NK-92 treated with Interleukin-12 subunit alpha and Interleukin-12 subunit beta, amount 100 ng/mL, for 24 hours (cell line): ENCODE measurements around the gene ITGA8.
"Not testable (repeated sequence)": the region's sequence is repeated elsewhere in the genome, so short reads cannot be mapped to it uniquely, and the experiment has no call there.

Source experiments
- DNase-seq: peaks from one replicate; lab custom pipeline; 2025; lab: John Stamatoyannopoulos, UW

ITGA8 gene

DNA sequence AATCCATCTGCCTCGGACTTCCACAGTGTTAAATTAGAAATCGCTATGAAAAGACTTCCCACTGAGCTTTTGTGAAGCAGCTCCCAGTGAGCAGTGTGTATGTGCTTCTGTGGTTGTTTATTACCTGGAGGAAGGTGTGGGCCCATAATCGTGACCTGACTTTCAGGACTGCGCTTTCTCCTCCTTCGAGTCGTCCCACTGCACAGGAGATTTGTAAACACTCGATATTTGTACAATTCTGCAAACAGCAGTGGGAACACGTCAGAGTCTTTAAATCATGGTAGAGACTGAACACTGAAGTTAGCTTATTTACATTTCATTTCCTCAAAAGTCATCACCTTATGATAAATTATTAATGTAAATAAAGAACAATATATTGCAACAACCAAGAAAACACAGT, 171.4 kb downstream of the ITGA8 start:
- no peak for DNase-seq

DNA sequence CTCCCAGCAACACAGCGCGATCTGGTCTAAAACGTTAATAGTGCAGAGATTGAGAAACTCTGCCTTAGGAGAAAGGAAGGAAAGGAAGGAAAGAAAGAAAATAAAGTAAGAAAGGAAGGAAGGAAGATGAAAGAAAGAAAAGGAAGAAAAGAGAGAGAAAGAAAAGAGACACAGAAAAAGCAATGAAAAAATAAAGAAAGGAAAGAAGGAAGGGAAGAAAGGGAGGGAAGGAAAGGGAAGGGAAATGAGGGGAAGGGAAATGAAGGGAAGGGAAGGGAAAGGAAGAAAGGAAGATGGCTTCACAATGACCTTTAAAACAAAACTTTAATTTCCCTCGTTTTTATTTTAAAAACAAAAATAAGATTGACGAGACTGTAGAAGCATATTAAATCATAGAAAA, 173.1 kb downstream of the ITGA8 start:
- no peak for DNase-seq

DNA sequence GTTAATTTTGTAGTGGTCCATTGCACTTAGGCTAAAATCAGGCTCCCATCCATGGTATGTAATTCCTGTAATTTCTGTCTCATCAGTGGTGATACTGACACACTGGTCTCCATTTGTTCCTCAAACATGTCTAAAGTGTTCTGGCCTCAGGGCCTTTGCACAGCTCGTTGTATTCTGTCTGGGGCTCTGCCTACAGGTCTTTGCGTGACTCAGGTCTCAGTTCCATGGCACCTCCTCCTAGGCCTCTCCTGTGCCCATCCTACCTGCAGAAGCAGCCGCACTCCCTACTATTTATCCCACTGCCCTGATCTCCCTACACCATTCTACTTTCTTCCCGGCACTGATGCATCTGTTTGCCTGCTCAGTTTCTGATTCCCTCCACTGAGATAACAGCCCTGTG, 173.8 kb downstream of the ITGA8 start:
- no peak for DNase-seq

DNA sequence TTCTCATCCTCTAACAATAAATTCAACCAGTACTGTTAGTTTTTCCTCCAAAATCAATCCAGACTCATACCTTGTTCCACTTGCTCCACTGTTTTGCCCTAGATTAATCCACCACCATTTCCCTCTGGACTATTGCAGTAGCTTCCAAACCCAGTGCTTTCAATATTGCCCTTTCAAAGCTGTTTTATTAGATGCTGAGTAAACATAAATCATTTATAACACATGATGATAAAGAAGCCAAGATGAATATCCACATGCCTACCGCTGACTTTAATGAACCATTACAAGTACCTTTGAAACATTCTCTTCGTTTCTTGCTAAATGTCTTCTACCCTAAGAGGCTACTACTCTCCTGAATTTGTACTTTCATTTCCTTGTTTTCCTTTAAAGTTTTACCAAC, 174.5 kb downstream of the ITGA8 start:
- DNase-seq, result no peak

DNA sequence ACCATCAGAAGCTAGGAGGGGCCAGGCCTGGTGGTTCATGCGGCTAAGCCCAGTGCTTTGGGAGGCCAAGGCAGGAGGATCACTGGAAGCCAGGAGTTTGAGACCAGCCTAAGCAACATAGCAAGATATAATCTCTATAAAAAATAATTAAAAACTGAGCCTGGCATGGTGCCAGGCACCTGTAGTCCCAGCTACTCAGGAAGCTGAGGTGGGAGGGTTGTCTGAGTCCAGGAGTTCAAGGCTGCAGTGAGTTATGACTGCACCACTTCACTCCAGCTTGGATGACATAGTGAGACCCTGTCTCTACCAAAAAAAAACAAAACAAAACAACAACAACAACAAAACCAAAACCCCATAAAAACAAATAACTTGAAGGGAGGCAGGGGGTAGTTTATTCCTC, 175.7 kb downstream of the ITGA8 start:
- DNase-seq, result no peak

DNA sequence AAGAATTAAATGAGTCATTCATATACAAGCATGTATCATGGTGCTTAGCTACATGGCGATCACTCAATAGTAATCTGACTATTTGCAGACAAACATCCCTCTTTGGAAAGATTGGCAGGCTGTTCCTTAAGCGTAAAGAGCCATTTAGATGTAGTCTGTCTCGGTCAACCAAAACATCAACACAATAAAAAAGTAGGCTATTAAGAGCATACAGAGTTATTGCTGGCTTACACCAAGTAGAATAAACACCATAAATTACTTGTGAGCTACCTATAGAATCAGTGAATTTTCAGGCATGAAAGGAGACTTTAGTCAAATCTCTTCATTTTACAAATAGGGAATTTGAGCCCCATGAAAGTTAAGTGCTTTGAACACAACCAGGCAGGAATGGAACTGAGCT, 176.9 kb downstream of the ITGA8 start:
- DNase-seq, result no peak

DNA sequence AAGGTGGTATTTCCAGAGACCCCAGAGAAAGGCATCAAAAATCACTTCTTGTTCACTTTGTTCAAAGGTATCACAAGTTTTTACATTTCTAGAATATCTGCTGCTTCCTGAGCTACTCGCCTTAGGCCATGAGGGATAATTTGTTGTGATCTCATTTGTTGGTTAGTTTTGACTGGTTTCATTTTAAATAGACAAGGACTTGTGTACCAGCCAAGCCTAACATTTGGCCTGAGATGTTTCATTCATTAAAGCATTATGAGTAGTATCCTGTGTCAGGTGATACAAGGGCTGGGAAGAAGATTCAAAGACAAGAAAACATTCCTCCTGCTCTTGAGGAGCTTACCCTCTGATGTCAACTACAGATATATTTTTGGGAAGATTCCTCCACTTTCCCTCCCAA, 178.3 kb downstream of the ITGA8 start:
- no peak for DNase-seq

DNA sequence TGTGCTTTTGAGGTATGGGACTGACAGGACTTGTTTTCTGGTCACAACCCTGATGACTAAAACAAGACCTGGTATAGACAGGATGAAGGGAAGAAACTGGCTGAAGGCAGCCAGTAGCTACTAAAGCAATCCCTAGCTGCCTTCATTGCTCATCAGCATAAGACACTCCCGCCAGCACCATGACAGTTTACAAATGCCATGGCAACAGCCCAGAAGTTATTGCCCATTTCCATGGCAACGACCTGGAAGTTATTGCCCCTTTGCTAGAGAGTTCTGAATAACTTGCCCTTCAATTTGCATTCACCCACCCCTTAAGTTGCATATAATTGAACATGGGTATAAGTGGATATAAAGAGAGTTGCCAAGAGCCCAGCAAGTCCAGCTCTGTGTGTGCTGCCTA, 179.0 kb downstream of the ITGA8 start:
- DNase-seq, result no peak

DNA sequence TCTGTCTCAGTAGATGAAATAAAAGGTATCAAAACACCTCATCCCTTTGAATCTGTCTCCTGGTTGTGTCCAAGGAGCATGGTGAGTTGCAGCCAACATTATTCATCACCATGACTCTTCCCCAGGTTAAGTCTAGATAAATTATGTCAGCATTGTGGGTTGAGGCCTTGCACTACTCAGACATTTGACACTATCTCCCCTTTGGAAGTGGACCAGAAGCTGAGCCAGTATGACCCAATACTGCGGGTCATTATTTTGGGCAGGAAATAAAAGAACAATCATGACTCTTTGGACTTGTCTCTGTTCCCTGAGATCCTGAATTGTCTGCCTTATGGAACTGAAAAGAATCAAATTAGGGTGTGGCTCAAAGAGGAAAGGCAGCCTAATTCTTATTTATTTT, 180.5 kb downstream of the ITGA8 start:
- no peak for DNase-seq

DNA sequence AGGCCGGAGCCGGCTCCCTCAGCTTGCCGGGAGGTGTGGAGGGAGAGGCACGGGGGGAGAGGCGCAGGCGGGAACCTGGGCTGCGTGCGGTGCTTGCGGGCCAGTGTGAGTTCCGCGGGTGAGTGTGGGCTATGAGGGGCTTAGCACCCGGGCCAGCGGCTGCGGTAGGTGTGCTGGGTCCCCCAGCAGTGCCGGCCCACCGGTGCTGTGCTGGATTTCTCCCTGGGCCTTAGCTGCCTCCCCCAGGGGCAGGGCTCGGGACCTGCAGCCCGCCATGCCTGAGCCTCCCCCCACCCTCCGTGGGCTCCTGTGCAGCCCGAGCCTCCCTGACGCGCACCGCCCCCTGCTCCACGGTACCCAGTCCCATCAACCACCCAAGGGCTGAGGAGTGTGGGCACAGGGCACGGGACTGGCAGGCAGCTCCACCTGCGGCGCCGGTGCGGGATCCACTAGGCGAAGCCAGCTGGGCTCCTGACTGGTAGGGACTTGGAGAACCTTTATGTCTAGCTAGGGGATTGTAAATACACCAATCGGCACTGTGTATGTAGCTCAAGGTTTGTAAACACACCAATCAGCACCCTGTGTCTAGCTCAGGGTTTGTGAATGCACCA, 184.7 kb downstream of the ITGA8 start:
- not testable (repeated sequence) for DNase-seq

DNA sequence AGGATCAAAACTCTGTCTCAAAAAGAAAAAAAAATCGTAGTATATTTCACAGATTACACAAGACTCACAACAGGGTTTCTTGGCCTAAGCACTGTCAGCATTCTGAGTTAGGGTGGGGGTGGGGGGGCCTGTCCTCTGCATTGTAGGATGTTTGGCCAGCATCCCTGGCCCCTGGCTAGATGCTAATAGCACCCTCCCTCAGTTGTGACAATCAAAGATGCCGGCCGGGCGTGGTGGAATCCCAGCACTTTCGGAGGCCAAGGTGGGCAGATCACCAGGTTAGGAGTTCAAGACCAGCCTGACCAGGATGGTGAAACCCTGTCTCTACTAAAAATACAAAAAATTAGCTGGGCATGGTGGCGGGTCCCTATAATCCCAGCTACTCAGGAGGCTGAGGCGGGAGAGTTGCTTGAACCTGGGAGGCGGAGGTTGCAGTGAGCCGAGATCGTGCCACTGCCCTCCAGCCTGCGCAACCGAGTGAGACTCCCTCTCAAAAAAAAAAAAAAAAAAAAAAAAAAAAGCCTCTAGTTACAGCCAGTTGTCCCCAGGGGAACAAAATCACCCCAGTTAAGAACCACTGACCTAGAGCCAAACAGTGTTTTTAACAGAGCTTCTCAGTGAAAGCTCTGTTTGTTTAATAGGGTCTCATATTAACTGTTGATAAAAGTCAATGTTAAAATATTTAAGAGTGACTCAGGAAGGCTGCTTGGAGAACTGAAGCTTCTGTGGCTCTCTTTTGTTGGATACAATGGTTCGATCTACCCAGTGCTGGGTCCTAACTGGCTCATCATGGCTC, 187.6 kb downstream of the ITGA8 start:
- no peak for DNase-seq

DNA sequence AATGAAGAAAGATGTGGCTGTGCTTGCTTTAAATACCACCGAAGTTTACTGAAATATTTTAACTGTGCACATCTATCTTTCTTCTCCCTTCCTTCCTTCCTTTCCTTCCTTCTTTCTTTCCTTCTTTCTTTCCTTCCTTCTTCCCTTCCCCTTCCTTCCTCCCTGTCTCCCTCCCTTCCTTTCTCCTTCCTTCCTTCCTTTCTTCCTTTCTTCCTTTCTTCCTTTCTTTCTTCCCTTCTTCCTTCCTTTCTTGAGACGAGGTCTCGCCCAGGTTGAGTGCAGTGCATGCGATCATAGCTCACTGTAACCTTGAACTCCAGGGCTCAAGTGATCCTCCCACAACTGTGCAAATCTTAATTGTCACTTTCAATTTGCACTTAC, 190.9 kb downstream of the ITGA8 start:
- DNase-seq, result no peak

DNA sequence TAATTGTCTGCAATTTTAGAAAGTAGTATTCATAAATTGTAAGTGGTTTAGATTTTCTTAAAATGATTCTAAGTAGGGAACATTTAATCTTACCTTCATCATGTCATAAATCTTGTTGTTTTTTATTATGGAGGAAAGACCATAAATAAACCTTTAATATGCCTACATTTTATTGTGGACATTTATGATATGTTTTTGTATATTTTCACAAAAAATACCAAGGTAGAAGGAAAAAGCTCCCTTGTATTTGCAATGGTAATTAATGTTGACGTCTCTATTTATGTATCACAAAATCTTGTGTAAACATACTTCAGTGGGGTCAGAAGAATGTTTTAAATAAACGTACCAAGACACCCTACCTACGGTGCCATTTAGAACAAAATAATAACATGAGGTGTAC, 193.0 kb downstream of the ITGA8 start:
- no peak for DNase-seq

DNA sequence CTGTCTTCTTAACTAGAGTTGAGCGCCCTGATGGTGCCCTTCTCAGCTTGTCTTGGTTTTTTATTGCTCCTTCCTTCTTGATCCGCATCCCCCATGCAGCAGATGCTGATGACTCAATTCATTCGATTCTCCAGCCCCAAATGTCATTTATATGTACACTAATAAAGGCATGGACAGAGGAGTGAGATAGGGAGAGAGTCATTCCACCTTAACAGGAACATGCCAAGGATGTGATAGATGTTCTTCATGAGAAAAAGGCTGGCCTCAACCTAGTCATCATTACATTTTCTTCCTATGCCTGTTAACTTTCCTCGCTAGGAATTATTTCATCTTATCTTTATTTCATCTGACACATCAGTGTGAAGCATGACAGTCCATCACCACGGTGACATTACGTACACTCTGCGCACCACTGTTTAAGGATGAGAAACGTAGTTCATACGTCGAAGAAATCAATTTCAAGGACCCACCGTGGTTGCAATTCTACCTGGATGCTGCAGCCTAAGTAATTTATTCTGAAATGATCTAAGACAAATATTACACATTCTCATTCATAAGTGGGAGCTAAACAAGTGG, 198.3 kb downstream of the ITGA8 start:
- DNase-seq, result no peak

DNA sequence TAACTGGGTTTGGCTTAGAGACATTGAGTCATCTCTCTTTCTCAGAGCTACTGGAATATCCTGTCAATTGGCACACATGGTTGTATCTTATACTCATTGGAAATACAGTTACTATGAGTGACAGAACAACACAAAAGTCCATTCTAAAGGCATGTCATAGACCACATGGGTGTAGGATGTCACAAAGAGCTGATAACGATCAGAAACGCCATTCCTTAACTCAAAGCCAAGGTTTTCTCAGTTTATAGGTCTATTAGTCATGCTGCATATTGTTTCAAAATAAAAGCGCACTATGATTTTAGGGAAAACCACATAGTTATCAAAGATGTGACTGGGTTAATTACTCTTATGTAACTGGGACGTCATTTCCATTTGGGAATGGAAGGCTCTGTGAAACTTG, 201.5 kb downstream of the ITGA8 start:
- no peak for DNase-seq

DNA sequence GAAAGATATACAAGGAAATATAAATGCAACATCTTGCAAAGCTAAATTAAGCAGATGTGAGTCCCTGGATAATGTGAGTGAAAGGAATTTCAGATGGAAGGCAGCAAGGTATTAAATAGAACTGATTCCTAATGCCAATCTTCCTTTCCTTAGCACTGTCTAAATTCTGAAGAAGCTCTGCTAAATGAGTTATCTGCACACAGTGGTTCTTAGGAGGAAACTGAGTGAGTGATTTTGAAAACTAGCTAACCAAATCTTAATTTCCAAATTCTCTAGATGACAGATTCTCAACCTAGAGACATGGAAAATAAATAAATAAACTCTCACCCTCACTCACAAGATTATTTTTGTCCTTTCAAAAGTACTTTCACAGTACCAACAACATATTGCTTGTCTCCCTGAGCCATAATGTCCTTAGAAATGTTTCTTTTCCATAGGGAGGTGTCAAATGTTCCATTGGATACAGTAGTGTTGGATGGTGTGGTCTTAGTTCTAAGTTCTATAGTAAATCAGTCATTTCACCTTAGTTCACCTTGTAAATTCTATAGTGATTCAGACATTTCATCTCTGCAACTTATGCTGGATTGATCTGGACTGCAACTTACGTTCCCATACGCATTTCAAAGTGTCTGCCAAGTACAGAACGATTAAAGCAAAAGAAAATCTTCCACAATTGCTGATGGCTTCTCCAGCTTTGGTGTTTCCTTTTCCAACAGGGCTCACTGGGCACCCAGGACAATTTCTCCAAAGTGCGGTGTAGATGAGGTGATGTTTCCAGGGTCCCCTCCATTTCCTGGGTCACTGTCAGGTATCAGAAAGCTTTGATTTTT, 203.3 kb downstream of the ITGA8 start:
- no peak for DNase-seq

DNA sequence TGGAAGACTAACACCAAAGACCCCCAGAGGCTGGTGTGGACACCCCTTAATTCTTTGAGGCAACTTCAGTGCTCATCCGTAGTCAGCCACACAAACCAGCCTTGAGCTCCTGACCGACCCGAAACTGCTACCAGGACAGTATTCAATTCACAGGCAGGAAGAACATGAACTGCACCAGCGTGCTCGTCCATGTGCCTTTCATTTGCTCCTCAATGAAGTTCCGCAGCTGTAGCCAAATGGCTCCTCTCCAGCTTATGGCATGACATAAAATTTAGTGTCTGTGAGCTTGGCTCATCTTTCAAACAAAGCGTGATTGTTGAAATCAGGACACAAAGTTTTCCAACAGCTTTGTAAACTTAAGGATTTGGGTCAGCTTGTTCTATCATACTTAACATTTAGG, 204.5 kb downstream of the ITGA8 start:
- DNase-seq, result no peak

DNA sequence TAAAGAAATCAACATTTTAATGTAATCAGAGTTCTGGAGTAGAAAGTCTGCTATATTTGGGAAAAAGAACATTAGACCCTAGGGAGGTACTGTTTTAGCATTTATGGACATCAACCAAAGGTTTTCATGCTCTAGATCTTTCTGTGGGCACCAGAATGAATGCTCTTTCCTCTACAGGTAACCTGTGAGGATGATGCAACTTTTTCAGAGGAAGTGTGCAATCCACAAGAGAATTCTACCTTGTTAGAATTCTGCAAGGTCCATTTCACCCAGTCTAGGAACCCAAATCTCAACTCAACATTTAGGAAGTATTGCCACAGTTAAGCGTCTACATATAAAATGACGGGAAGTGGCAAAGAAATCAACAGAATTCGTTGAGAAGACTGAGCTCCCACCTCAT, 208.8 kb downstream of the ITGA8 start:
- DNase-seq, result no peak

DNA sequence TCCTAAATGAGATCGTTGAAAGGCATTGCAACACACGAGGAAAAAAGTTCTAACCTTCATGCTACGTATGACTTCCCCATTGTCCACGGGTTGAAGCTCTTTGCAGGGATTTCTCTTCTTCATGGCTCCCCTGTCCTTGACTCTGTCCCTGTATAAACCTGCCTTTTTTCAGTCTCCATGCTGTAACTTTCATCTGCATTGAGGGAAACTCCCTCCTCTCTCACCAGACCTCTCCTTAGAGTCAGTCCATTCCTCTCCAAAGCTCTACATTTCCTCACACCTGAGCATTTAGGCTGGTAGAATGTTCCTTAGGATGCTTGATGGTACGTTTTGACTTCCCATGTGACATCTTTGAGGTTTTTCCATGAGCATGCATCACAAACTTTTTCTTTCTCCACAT, 214.4 kb downstream of the ITGA8 start:
- DNase-seq, result no peak

DNA sequence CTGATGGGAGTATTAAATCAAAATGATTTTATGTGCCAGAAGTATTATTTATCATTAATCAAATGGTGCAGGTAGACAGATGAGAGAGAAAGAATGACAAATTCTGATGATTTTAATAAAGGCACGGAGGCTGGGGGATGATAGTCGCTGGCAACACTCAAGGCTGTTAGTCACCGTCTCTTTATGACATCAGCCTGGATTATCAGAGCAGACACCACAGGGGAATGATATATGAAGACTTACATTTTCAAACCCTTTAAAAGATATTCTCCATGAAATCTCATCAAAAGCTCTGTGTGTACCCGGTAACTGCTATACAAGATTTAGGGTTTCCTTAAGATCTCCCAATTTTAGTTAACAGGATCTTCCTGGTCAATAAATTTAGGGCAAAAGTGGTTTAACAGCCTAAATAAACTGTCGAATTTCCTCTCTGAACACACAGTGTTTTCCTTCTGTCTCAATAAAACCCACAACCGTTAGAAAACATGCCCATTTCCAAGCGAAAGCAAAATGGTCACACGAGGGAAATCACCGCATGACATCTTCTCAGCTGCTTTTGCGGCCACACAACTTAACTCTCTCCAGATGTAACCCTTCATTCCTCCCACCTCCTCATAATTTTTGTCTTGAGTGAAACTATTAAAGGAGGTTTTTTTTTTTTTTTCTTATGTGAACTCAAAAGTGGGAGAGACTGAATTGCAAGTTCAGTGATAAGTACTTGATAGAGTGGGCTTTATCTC, 215.5 kb downstream of the ITGA8 start:
- DNase-seq, result no peak

DNA sequence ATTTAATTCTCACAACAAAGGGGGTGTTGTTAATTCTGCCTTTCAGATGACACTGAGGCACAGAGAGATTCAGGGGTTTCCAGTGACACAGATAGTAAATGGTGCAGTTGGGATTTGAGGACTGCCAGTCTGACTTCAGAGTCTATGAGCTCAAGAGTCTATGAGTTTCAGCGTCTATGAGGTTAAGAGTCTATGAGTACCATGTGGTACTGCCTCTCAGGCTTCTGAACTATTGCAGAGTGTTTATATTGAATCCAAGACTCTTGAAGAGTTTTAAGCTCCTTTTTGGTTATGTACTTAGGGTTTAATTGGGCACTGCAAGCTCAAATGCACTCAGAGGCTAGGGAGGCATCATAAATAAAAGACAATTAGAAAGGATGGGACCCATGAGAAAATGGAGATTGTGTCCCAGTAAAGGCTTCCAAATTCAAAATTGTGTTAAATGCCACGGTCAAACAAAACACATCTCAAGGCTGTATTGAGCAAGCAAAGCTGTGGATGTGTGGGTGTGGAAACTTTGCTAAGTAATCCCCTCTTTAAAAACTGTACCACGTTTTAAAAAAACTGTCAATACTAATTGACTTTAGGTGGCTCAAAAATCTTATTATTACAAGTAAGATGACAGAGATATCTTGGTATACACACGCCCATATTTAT, 224.7 kb downstream of the ITGA8 start:
- DNase-seq, result no peak
